Bone marrow (tissue), 2 donors: ENCODE results near the gene FAM174C.

Experiments used
- DNase-seq, 2 donors: peaks; one replicate each; lab custom pipeline; 2025; lab: John Stamatoyannopoulos, UW

The FAM174C gene

DNA sequence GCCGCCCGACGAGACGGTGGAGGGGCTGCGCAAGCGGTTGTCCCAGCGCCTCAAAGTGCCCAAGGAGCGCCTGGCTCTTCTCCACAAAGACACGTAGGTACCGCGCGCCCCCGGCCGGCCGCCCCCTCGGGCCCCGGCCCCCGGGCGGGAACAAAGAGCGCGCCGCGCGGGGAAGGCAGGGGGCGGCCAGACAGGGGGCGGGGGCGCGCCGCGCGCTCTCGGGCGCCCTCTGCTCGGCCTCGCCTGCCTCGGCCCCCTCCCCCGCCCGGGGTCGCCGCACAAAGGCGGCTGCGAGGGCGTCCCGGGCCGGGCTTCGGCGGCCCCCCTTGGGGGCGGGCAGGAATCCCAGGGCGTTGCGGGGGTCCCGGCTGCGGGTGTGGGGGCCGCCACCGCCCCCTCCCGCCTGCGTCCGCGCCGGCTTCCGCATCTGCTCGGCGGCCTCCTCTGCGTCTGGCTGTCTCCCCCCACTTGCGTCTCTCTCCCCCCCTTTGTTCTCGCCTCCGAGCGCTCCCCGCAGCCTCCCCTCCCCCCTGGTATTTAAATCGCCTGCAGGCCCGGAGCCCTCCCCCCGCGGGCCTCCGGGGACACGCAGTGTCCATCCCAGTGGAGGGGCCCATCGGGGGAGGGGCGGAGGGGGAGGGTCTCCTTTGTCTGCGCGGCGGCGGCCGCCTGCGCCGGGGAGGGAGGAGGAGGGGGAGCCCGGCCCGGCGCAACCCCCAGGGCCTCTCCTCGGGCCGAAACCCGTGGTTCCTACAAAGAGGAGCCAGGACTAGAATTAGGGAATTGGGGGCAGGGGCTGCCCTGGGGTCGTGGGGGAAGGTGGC, 24.7 kb upstream of the FAM174C start:
- no peak for DNase-seq

- peak; percentile 58 to 59 for DNase-seq
Observed at GRCh38 chr19:1251330-1252220, 23.8 kb upstream of the FAM174C start.

DNA sequence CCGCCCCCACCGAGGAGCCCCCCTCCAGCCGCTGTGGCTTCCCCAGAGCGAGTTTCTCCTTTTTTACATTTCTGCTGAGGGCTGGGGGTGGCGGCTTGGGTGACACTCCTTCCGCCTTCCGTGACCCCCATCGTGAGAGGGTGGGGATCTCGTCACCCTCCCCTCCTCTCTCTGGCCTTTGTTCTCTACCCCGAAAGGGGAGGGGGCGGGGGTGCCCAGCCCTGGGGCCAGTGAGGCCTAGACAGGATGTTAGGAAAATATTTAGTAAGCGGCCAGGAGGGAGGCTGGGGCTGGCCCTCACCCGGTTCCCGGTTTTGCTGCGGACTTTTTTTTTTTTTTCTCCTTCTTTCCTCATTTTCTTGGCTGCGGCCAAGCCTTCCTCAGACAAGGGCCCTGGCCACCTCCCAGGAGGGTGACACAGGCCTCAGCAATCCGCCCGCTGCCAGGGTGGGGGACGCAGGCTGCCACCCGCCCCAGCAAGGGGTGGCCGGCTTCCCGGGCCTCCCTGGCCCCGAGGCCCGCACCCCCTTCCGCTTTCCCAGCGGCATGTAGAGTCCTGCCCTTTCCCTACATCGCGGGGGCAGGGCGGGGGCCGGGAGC, 23.0 kb upstream of the FAM174C start:
- DNase-seq = peak; percentile 87 to 90

GRCh38 chr19:1252821-1253513, 22.4 kb upstream of the FAM174C start:
- peak; percentile 96 to 99 for DNase-seq

DNA sequence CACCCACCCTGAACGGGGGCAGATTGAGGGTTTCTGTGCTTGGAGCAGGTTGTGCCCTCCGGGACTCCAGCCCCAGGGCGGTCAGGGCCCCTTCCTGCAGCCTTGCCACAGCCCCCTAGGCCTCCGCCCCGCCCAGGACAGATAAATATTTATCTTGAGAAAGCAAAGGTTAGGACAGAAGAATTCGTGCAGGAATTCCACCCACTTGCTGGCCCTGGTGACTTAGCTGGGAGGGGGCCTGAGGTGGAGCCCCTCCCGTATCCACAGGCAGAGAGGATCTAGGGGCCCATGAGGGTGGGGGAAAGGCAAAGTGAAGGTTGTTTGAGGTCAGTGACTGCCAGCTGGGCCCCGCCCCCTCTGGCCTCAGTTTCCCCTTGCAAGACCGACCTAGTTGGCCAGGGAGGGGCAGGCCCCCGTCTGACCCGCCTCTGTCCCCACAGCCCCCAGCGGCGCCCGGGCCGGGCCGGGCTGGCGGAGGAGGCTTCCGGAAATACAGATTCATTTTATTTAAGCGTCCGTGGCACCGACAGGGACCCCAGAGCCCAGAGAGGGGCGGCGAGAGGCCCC, 21.7 kb upstream of the FAM174C start:
- no peak for DNase-seq

DNA sequence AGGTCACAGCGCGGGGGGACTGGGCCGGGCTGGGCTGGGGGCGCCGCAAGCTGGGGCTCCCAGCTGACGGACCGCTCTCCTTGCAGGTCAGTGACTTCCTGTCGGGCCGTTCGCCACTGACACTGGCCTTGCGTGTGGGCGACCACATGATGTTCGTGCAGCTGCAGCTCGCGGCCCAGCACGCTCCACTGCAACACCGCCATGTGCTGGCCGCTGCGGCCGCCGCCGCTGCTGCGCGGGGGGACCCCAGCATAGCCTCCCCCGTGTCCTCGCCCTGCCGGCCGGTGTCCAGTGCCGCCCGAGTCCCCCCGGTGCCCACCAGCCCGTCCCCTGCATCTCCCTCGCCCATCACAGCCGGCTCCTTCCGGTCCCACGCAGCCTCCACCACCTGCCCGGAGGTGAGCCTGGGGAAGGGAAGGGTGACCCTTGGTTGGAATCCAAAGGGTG, 21.2 kb upstream of the FAM174C start:
- no peak for DNase-seq

DNA sequence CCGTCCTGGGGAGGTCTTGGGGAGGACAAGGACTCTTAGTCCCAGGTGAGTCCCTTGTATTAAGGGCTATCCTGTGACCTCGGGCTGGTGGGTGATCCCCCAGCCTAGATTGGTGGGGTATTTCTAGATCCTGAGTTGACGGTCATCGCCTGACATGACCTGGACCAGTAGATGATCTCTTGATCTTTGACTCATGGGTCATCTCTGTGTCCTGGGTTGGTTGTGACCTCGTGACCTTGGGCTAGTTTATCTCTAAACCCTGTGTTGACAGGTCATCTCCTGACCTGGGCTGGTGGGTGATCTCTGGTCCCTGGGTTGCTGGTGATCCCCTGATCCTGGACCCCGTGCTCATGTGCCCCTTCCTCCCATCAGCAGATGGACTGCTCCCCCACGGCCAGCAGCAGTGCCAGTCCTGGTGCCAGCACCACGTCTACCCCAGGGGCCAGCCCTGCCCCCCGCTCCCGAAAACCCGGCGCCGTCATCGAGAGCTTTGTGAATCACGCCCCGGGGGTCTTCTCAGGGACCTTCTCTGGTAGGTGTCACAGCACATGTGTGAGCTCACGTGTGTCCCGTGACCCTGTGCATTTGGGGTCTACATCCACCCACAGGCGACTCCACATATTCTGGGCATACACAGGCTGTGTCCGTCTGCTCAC, 20.7 kb upstream of the FAM174C start:
- DNase-seq = no peak

DNA sequence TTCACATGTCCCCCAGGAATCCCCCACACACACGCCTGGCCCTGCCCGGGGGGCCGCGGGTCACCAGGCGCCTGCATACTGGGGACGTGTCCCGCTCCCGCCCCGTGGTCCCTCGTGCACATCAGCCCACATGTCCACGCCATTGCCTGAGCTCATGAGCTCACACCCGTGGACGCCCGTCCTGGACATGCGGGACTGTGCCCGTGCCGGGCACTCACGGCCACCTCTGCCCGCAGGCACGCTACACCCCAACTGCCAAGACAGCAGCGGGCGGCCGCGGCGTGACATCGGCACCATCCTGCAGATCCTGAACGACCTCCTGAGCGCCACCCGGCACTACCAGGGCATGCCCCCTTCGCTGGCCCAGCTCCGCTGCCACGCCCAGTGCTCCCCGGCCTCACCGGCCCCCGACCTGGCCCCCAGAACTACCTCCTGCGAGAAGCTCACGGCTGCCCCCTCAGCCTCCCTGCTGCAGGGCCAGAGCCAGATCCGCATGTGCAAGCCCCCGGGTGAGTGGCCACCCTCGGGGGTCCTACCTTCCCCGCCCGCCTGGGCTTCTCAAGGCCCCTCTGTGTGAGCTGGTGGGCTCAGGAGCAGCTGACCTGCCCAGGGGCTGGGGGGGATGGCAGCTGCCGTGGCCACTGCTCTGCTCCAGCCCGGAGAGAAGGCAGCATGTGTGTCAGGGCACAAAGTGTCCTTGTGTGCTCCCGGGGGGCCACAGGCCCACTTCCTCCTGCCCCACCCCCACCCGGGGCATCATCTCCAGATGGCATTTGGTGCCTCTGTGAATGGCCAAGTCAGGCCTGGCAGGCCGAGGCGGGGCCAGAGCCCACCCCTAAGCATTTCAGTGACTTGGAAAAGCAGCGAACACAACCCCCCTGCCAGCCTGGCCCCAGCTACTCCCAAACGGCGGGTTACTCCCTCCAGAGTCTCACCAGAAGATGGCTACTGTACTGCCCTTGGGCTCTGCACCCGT, 19.9 kb upstream of the FAM174C start:
- no peak for DNase-seq

DNA sequence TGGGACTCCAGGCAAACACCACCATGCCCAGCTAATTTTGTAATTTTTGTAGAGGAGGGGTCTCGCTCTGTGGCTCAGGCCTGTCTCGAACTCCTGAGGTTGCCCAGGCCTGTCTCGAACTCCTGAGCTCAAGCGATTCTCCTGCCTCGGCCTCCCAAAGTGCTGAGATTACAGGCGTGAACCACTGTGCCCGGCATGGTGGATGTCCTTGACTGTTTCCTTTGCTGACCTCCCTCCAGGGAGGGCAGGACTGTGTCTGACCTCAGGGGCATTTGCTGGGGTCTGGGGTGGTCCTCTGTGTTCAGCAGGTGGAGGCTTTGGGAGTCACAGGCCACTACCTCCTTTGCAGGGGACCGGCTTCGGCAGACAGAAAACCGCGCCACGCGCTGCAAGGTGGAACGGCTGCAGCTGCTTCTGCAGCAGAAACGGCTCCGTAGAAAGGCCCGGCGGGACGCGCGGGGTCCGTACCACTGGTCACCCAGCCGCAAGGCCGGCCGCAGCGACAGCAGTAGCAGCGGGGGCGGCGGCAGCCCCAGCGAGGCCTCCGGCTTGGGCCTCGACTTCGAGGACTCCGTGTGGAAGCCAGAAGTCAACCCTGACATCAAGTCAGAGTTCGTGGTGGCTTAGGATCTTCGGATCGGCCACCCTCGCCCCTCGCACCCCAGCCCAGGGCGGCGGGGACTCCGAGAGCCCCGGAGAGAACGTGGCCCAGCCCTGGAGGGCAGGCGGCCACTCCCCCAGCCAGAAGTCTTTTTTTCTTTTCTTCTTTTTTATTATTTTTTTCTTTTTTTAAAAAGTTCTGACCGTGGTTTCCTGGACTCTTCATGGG, 18.5 kb upstream of the FAM174C start:
- no peak for DNase-seq

DNA sequence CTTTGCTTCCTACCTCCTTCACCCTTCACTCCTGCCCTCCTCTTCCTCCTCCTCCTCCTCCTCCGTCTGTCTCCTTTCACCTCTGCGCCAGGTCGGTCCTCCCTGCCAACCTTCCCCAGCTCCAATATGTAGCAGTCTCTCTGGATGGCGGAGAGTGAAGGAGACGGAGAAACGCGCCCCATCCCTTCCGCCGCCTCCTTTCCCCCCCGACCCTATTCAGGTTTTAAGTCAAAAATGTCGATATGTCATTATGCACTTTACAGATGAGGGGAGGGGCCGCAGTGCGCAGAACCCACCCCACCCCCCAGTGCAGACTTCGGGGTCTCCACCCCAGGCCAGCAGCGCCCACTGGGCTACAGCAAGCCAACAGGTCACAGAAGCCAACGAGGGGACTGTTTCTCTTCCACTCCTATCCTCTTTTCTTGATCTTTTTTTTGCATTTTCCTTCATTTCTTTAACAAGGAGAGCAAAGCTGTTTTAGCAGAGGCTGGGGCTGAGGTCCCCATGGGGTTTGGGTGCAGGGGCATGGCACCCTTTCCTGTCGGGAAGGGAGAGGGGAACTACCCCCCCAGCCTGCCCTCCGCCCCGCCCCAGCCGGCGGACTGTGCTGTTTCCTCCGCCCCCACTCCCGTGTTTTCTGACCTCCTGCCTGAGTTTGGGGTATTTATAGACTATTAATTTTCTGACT, 17.7 kb upstream of the FAM174C start:
- no peak for DNase-seq

GRCh38 chr19:1258163-1258492, 17.2 kb upstream of the FAM174C start:
- no peak for DNase-seq

GRCh38 chr19:1258707-1259205, 16.6 kb upstream of the FAM174C start:
- peak in 1 of 2 donors; percentile 44 for DNase-seq

GRCh38 chr19:1259206-1259875, 16.0 kb upstream of the FAM174C start:
- peak; percentile 44 to 78 for DNase-seq

DNA sequence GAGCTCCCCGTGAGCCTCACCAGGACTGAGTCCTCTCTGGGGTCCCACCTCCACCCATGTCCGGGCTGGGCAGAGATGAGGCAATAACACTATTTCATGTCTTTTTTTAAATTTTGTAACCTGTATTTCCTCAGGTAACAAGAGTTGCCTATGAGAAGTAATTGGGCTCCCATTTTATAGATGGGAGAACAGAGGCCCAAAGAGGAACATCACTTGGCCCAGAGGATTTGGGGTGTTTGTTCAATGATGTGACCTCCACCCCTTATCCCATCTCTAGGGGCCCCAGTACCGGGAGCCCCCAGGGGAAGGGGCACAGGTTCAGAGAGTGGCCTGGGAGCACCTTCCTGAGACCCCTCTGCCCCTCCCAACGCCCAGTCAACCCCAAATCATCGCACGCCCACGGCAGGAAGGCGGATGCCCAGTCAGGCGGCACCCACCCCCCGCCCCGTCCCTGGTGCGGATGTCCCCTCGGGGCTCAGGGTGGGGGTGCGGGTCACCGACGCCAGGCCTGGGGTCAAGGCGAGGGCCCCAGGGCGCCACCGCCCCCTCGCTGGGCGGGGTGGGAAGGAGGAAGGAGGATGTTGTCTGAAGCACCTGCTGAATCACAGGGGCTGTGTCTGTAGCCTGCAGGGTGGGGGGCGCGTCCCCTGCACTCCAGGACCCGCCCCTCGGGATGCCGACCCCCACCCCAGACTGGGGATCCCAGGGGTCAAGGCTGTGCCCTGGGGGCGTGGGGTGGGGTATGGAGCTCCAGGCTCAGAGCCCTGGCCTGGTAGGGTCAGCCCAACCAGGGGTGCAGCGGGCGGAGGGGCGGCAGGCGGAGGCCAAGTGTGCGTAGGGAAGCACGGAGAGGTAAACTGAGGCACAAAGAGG, 15.2 kb upstream of the FAM174C start:
- DNase-seq = no peak

DNA sequence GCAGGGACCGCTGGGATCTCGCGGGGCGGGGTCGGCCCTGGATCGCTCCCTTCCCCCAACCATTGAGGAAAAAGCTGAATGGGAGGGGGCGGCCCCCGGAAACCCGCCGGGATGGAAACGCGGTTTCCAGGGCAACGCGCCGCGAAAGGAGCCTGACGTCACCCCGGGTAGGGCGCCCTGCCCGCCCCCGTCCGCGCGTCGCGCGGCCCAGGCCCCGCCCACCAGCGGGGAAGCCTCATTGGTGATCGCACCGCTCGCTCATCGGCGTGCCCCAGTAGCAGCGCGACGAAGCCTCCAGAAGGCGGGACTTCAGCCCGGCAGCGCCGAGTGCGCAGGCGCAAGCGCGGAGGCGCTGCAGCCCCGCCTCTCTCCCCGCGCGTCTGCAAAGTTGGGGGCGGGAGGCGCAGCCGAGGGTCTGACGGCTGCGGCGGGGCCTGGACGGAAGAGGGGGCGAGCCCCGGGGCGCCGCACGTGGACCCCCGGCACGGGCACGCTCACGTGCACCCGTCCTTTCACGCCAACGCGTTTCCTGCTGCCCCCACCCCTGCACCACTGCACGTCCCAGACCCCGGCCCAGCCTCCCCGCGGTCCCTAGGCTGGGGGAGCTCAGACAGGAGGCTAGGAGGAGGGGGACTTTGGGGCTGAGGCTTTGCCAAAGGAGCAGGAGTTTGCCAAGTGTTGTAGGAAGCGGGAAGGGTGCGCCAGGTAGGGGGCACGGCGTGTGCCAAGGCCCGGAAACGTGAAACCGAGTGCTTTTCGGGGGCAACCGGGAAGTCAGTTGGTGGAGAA, 14.4 kb upstream of the FAM174C start:
- peak; percentile 77 to 83 for DNase-seq

DNA sequence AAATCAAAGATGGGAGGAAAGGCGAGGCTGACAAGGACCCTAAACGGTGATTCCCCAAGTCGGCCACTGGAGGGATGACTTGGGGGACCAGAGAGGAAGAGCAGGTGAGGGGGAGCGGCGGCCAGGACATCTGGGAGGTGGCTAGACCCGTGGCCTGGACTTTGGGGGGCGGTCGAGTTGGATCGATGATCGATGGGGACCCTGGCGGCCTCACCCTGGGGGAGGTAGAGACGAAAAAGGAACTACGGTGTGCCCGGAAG, 13.9 kb upstream of the FAM174C start:
- no peak for DNase-seq
